Tibial artery (tissue), 4 donors: ENCODE results near the gene ARNT2.

ENCODE experiments used
- DNase-seq, 2 donors: peaks; one replicate each; pipeline ENCODE4 v3.0.0-alpha.2; 2019
- H3K27ac ChIP-seq, 2 donors: fragments of 200-600 bp; sonication (generic) in 1 of 2; 1 replicate in 1 of 2; 2 replicates in 1 of 2; pipeline ENCODE4 v1.5.1; 2018 to 2019; ENCODE audit warnings: mild to moderate bottlenecking in 1 of 2
- H3K27me3 ChIP-seq, 2 donors: fragments of 200-600 bp; sonication (generic) in 1 of 2; one replicate each; pipeline versions ENCODE4 v1.5.1 to v1.6.0; 2016 to 2019
- H3K36me3 ChIP-seq, 3 donors: fragments of 200-600 bp; sonication (generic) in 2 of 3; one replicate each; pipeline ENCODE4 v1.5.1; 2016 to 2019; ENCODE audit warnings: mild to moderate bottlenecking in 2 of 3
- H3K4me1 ChIP-seq, 4 donors: fragments of 200-600 bp; sonication (generic) in 2 of 4; 1 replicate in 3 of 4; 2 replicates in 1 of 4; pipeline ENCODE4 v1.5.1; 2016 to 2019
- H3K4me3 ChIP-seq, 2 donors: fragments of 200-600 bp; sonication (generic) in 1 of 2; 1 replicate in 1 of 2; 2 replicates in 1 of 2; pipeline ENCODE4 v1.5.1; 2018 to 2019; ENCODE audit warnings: mild to moderate bottlenecking in 2 of 2
- H3K9me3 ChIP-seq, 3 donors: fragments of 200-600 bp; sonication (generic) in 1 of 3; one replicate each; pipeline ENCODE4 v1.5.1; 2016 to 2019
- intact Hi-C: fragments of 100-400 bp; cut with DNase I; formaldehyde crosslinking; loops from one replicate; pipeline ENCODE4 v1.15.0; 2023; ENCODE audit warnings: low total_unique reads
- TF ChIP-seq, protein P1 (sequence below), 2 experiments: fragments of 200-600 bp in 1 of 2; fragments of 450-650 bp in 1 of 2; IDR thresholded peaks; one replicate each; pipeline ENCODE4 v1.5.1; 2017 to 2019; ENCODE audit warnings: antibody characterized with exemption in 2 of 2, mild to moderate bottlenecking in 1 of 2, moderate library complexity in 1 of 2

ARNT2 gene

DNA sequence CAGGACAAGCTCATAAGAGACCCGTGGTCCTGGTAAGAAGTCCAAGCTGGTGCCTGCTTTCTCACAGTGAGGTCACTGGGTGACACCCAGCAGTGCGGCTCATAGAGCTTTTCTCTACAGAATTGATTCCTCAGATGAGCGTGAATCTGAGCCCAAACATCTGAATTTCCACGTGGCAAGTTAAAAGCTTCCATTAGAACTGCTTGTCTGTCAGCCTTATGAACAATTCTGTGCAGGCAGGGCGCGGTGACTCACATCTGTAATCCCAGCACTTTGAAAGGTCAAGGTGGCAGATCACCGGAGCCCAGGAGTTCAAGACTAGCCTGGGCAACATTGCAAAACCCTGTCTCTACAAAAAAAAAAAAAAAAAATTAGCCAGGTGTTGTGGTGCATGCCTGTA lies 177.8 kb downstream of the ARNT2 start:
- intact Hi-C loops = no loop called here
- H3K27ac ChIP-seq = no peak overlapping the region
- no peaks in the 10 kb centered on the region for H3K27me3 ChIP-seq
- peaks cover 9 to 66% (median 14%) of the 10 kb centered on the region in 3 donors for H3K36me3 ChIP-seq
- H3K9me3 ChIP-seq = no peaks in the 10 kb centered on the region
- no peaks in the 10 kb centered on the region for H3K4me1 ChIP-seq
- no peak for DNase-seq
- TF ChIP-seq, protein P1, sequence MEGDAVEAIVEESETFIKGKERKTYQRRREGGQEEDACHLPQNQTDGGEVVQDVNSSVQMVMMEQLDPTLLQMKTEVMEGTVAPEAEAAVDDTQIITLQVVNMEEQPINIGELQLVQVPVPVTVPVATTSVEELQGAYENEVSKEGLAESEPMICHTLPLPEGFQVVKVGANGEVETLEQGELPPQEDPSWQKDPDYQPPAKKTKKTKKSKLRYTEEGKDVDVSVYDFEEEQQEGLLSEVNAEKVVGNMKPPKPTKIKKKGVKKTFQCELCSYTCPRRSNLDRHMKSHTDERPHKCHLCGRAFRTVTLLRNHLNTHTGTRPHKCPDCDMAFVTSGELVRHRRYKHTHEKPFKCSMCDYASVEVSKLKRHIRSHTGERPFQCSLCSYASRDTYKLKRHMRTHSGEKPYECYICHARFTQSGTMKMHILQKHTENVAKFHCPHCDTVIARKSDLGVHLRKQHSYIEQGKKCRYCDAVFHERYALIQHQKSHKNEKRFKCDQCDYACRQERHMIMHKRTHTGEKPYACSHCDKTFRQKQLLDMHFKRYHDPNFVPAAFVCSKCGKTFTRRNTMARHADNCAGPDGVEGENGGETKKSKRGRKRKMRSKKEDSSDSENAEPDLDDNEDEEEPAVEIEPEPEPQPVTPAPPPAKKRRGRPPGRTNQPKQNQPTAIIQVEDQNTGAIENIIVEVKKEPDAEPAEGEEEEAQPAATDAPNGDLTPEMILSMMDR (IDR thresholded peaks at IDR 0.05) = no peak
- no peak overlapping the region for H3K4me3 ChIP-seq

DNA sequence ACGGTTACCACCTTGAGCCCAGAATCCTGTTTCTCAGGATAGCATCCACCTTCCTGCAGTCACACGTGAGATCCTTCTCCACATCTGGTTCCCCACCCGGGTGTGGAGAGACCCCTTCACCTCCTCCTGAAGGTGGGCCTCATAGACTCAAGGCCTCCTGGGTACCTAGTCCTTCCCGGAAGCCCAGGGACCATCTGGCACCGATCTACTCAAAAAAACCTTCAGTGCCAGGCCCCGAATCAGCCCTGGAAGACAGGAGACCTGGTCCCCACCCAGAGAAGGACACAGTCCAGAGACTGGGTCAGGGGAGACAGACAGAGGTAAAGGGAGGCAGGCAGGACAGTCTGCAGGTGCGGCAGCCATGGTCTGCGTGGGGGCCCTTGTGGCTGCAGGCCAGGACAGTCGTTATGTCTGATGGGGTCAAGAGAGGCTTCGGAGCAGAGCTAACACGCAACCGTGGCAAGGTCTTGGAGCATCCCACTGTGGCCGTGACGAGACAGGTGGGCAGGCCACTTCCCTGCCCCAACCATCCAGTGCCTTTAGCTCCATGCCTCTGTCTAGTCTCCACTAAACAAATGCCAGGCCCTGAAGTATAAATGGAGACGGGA lies 178.7 kb downstream of the ARNT2 start:
- TF ChIP-seq, protein P1 (IDR thresholded peaks at IDR 0.05) = no peak

DNA sequence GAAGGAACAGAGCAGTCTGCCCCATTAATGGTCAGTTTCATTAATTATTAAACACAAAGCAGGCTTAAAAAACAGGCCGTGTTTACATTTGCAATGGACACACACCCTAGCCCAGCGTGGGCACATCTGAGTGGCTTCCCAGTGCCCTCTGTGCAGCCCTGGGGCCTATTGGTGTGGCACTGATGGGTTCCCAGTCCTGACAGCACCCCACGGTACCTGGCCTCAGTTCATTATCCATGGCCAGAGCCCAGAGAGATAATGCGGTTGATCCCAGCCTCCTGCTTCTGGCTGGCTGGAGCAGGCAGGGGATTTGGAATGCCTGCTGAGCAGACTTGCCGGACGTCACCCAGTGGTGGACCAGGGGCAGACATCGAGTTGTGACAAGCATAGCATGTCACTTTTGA lies 180.4 kb downstream of the ARNT2 start:
- H3K4me3 ChIP-seq = no peak overlapping the region
- H3K27ac ChIP-seq = no peak overlapping the region
- DNase-seq = peak in 1 of 2 donors; percentile 58
- intact Hi-C loops = no loop called here
- H3K9me3 ChIP-seq = no peaks in the 10 kb centered on the region
- H3K36me3 ChIP-seq = peaks cover 11 to 70% (median 14%) of the 10 kb centered on the region in 3 donors
- H3K4me1 ChIP-seq = no peaks in the 10 kb centered on the region
- H3K27me3 ChIP-seq = no peaks in the 10 kb centered on the region
- TF ChIP-seq, protein P1 (IDR thresholded peaks at IDR 0.05) = no peak

More for the DNA sequence above, 178.7 kb downstream of the ARNT2 start:
- Histone ChIP-seq H3K27me3 (no peaks in the 10 kb centered on the region), H3K36me3 (peaks cover 5 to 58% (median 14%) of the 10 kb centered on the region in 3 donors), H3K27ac (no peak overlapping the region), H3K4me1 (no peaks in the 10 kb centered on the region), H3K4me3 (no peak overlapping the region), H3K9me3 (no peaks in the 10 kb centered on the region)
- intact Hi-C loops = no loop called here
- DNase-seq = peak in 1 of 2 donors; percentile 41

DNA sequence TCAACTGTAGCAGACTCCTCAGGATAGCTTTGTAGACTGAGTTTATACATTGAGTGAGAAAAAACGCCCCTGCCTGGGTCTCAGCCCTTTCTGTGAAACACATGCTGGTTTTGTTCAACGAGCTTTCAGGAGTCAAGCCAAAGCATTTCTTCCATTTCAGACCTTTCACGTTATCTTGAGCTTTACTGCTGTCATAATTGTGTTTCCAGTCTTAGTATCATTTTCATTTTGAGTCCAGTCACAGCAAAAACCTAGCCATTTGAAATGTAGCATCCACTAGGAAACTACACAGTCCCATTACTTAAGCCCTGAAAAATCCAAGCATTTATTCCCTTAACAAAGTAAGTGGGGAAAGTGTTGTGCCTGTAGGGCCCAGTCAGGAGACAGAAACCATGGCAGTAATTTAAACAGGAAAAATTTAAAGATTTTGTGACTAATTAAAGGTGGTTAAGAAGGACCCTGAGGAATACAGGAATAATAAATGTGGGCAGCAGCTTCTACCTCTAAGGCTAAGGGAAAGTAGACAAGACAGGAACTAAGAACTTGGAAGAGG lies 180.9 kb downstream of the ARNT2 start:
- no peak overlapping the region for H3K27ac ChIP-seq
- no peak for DNase-seq
- H3K27me3 ChIP-seq = no peaks in the 10 kb centered on the region
- H3K36me3 ChIP-seq = peaks cover 12 to 70% (median 14%) of the 10 kb centered on the region in 3 donors
- H3K4me3 ChIP-seq = no peak overlapping the region
- TF ChIP-seq, protein P1 (IDR thresholded peaks at IDR 0.05) = no peak
- H3K9me3 ChIP-seq = no peaks in the 10 kb centered on the region
- intact Hi-C loops = no loop called here
- H3K4me1 ChIP-seq = no peaks in the 10 kb centered on the region

DNA sequence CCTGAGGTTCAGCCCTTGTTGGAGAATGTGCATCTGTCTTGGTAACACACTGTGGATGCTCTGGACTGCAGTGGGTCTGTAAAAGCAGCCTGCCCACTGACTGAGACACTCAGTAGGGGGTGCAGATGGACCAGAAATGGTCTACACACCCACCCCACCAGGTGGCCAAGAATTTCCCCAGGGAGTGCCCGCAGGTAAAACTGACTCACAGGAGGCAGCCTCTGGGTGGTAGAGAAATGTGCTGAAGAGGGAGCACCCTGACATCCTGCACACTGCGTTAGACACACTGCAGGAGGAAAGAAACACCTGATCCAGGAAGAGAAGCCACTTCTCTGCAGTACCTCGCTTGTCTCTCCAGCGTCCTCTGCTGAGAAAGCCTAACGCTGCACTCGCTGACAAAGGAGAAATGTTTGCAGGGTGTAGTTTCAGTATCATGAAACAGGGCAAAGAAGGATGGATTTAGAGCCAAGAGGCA lies 181.4 kb downstream of the ARNT2 start:
- Histone ChIP-seq H3K27me3 (no peaks in the 10 kb centered on the region), H3K4me3 (no peak overlapping the region), H3K36me3 (peaks cover 12 to 68% (median 13%) of the 10 kb centered on the region in 3 donors), H3K4me1 (no peaks in the 10 kb centered on the region), H3K27ac (no peak overlapping the region), H3K9me3 (no peaks in the 10 kb centered on the region)
- TF ChIP-seq, protein P1 (IDR thresholded peaks at IDR 0.05) = no peak
- DNase-seq = peak; percentile 3 to 40
- intact Hi-C loops = no loop called here
